Ecto neural progenitor cell (in vitro differentiated cells): ENCODE data around the gene BPIFA3.
"Not testable (repeated sequence)": the region's sequence is repeated elsewhere in the genome, so short reads cannot be mapped to it uniquely, and the experiment has no call there.

Source experiments
- DNase-seq: peaks from one replicate; pipeline ENCODE4 v3.0.0-alpha.2; 2018; ENCODE audit warnings: low spot score

The BPIFA3 gene

DNA sequence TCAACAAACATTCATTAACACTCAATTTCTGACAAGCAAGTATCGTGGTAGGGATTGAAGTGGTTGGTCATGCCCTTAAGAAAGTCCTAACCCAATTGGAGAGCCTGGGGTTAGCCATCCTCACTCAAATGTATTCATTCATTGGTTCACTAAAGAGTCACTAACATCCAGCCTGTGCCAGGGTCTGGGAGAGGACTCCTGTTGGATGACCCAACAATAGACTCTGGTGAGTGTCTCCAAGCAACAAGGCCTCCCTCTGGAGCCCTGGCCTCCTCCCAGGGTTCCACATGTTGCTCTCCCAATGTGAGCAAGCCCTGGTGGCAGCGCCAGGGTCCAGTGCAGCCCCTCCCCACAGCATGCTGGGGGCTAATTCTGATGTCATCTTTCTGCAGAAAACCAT lies at the start of gene BPIFA3:
BPIFA3 (plus strand) TSS at position 301 of the 400 bp plus-strand sequence. CDS start 185 bp downstream, outside the sequence.
- DNase-seq = no peak

DNA sequence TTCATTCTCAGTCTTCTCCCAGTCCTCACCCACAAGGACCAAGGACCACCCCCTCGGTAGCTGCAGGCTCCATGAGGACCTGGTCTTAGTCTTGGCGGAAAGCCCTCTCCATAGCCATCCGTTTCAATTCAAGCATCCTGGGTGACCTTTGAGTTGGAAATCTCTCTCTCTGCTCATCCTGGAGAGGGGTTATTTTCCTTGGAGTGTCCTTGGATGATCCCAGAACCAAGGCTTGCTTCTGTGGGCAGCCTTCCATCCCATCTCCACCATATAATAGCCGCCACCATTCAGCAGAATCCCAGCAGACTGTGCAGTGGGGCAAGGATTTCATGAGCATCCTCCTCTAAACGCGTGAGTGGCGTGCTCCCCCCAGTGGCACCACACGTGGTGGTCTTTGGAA lies 49.3 kb upstream of the BPIFA3 start, which contains the start of gene BPIFA2:
BPIFA2 (plus strand) TSS at position 301 of the 400 bp plus-strand sequence. CDS start 987 bp downstream, outside the sequence.
- no peak for DNase-seq

DNA sequence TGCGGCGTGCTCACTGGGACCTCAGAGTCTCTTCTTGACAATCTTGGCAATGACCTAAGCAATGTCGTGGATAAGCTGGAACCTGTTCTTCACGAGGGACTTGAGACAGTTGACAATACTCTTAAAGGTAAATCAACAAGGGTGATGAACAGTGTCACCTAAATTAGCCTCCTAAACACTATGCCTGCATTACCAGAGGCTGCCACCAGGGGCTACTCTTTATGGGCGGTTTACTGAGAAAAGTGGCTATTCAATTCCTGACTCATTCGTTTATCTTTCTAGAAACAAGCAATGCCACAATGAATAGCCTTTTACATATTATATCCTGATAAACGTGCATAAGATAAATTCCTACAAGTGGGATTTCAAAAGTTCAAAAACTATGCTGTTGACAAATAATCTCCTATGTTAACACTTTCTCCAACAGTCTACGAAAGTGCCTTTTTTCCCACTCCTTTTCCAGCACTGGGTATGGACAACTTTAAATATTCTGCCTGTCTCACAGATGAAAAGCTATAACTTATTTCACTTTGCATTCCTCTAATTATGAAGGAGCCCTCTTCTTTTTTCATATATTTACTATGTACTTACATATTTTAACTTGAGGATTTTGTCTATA lies 47.9 kb upstream of the BPIFA3 start:
- DNase-seq = no peak

DNA sequence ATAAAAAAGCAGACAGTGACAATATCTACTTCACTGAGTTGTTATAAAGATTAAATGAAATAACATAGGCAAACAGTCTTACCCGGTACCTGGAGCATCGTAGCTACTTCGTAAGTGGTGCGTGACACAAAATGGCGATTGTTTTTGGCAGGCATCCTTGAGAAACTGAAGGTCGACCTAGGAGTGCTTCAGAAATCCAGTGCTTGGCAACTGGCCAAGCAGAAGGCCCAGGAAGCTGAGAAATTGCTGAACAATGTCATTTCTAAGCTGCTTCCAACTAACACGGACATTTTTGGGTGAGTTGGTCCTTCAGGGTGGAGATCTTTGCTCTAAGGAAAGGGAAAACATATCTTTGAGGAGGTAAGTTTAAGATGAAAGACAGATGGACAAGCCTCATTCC lies 44.4 kb upstream of the BPIFA3 start:
- no peak for DNase-seq

DNA sequence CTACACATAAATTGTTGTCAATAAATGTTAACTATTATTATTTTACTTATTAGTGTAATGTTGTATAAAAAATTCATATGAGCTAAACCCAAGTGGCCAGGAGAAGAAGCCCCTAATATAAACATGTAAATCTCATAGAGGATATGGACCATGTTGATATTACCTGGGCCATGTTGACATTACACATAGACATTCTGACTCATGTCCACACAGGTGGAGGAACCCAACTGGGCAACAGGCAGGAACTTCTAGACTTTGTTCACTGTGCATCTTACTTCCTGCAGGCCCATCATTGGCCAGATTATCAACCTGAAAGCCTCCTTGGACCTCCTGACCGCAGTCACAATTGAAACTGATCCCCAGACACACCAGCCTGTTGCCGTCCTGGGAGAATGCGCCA lies 42.0 kb upstream of the BPIFA3 start:
- DNase-seq = no peak

DNA sequence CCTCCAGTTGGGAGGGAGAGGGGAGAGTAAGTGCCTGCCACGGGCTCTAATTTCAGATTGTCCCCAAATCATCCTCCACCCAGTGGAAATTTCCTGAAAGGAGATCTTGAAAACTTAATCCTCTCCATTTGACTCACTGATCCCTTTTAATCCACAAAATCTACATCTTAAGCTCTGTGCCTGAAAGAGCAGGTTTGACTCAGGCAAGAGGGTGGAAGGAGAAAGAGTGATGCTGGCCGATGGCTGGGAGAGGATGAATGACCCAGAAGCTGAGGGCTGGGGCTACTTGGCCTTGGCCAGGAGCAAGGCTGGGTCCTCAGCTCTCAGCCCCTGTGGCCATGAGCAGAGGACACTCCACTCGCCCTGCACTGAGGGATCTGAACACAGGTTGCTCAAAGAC lies 41.1 kb upstream of the BPIFA3 start:
- no peak for DNase-seq

DNA sequence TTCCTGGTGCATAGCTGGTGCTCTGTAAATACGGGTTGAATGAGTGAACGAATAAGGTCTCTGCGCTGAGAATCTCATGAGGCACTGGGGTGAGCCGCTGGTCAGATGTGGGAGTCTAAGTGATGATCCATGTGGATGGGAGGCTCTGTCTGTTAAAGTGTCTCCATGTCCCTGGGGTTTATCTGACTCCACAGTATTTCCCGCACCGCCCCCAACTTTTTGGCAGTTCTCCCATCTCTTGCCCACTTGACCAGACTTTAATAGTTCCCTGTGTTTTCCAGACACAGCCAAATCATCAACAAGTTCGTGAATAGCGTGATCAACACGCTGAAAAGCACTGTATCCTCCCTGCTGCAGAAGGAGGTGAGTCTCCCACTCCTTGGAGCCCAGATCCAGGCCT lies 39.3 kb upstream of the BPIFA3 start:
- DNase-seq = no peak

DNA sequence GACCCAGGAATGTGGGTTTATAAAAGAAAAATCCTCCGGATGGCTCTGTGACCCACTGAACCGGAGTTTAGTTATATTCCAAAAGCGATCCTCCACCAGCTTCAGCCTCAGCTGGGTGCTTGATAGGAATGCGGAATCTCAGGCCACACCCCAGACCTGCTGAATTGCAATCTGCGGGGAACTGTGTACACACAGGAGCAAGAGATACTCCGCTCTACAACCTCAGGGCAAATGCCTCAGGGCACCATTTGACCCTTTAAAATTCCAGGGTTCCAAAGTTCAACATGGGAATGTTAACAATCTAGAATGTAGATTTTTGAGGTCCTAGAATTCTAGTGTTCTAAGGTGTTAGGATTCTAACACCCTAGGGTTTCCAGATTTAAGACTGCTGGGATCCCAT lies 38.4 kb upstream of the BPIFA3 start:
- peak; percentile 57 for DNase-seq

DNA sequence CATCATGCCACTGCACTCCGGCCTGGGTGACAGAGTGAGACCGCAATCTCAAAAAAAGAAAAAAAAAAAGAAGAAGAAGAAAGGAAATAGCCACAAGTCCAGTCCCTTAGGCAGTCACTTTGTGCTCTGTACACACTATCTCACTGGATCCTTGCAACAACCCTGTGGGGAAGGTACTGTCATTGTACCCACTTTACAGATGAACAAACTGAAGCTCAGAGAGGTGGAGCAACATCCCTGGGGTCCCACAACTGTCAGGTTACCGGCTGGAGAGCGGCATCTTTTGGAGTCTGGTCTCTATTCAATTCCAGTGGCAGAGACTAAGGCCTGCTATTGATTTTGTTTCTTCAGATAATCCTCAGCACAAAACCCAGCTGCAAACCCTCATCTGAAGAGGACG lies 37.0 kb upstream of the BPIFA3 start:
- no peak for DNase-seq

DNA sequence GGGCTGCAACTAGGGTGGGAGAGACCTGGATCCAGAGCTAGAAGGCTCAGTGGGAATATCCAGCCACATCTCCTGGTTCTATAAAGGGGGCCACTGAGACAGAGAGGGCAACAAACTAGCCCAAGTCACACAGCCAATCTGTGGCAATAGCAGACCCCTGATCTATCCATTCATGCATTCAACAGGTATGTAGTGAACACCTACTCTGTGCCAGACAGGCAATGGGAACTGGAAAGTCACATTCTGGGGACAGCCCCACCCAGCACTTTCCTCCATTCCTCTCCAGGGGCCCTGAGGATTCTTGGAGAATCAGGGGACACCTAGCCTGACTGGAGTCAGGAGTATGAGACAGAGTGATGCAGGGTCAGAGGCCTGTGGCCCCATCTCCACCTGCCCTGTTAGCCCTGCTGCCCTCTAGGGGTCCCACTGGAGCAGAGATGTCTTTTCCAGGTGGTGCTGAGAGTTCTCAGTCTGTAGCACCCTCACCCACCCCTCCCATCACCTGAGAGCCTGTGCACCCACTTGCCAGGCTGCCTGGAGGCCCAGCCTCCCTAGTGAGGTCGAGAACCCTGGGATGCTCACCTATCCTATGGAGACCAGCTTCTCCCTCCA lies 35.6 kb upstream of the BPIFA3 start:
- DNase-seq = no peak

DNA sequence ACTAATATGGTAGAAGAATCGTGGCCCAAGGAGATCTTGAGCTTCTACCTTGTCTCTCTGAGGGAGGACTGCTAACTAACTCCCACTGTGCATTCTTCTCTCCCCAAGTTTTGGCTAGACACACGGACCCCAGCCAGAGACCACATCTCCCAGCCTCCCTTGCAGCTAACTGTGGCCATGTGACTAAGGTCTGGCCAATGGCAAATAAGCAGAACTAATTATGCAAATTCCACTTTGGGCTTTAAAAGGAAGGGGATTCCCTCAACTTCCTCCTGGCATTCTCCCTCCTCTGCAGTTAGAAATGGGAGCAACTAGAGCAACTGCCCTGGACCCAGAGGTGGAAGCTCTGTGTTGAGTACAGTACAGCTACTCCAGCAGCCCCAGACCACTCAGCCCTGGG lies 33.8 kb upstream of the BPIFA3 start:
- DNase-seq = no peak

DNA sequence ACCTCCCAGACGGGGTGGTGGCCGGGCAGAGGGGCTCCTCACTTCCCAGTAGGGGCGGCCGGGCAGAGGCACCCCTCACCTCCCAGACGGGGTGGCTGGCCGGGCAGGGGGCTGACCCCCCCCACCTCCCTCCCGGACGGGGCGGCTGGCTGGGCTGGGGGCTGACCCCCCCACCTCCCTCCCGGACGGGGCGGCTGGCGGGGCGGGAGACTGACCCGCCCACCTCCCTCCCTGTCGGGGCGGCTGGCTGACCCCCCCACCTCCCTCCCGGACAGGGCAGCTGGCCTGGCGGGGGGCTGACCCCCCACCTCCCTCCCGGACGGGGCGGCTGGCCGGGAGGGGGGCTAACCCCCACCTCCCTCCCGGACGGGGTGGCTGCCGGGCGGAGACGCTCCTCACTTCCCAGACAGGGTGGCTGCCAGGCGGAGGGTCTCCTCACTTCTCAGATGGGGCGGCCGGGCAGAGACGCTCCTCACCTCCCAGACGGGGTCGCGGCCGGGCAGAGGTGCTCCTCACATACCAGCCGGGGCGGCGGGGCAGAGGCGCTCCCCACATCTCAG lies 32.0 kb upstream of the BPIFA3 start:
- DNase-seq = not testable (repeated sequence)

DNA sequence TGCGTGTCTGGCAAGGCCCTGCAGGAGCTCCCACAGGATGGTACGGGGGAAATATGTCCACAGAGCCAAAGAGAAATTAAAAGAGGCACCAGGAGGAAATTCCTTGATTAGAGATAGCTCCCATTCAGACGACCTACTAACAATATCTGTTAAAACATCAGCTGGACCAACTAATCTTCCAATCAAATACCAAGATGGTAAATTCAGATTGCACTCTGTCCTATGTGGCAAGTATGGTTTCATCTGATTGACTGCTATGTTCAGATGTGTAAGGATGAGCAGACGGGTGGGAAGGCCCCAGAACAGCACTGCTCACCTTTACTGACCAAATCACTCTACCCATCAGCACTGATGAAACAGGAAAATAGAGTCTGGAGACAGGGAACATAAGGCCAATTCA lies 29.7 kb upstream of the BPIFA3 start:
- no peak for DNase-seq

DNA sequence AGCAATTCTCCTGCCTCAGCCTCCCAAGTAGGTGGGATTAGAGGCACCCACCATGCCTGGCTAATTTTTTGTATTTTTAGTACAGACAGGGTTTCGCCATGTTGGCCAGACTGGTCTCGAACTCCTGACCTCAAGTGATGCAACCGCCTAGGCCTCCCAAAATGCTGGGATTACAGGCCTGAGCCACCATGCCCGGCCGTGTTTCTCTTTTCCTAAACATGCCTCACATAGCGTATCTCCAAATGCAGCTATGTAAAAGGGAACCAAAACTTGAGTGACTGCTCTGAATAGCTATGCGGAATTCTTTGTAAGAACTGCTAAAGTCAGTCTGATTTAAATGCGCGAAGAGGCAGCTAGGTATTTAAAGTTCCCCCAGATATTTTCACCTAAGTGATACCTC lies 28.7 kb upstream of the BPIFA3 start:
- DNase-seq = no peak

DNA sequence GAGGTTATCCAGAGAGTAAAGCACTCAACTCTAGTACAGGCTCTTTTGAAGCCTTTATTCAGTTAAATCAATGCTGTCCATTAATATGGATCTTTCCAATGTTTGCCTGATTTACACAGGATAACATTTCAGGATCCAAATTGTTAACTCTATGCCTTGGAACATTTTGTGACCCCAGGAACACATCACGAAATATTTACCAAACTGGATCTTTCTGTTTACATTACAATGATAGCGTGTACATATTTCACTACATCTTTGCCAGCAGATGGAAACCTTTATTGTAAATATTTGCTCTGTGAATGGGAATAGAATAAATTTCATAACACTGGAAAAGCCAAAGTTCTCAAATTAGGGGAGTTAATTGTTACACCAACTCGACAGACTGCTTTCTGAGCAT lies 25.7 kb upstream of the BPIFA3 start:
- no peak for DNase-seq

DNA sequence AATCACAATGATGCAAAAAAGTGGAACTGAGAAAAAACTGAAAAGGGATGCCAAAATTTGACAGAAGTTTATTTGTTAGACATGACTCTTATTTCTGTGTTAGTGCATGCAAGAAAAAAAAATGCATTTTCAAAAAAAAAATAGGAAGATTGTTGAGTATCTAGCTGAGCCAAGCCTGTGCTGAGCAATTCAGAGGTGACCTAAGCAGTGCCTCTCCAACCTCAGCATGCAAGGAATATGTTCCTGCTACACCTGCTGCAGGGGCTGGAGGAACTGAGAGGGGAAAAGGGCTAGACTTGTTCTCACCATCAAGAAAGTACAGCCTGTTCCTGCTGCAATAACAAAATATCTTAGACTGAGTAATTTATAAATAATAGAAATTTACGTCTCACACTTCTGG lies 25.2 kb upstream of the BPIFA3 start:
- DNase-seq = no peak

DNA sequence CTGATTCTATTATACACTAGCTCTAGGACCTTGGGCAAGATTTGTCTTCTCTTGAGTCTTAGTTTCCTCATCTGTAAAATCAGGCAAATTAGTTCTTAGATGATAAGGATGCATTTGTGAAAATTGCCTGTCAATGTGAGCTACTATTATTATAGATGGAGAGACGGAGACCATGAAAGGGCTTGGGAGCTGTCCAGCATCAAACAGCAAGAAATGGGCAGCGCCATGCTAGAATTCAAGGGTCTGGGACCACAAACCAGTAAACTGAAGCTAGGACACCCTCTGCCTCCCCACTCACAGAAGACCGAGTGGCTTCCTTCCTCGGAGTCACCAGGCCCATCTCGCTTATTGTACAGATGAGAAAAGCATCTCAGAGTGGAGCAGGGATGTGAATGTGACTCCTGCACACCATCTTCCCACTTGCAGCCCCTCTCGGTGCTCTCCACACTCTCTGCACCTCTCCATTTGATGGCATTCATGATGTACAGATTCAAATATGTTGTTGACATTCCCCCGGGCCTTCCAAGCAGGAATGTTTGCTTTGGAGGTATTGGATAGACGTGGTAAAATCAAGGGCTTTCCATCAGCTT lies 24.1 kb upstream of the BPIFA3 start:
- DNase-seq = no peak

DNA sequence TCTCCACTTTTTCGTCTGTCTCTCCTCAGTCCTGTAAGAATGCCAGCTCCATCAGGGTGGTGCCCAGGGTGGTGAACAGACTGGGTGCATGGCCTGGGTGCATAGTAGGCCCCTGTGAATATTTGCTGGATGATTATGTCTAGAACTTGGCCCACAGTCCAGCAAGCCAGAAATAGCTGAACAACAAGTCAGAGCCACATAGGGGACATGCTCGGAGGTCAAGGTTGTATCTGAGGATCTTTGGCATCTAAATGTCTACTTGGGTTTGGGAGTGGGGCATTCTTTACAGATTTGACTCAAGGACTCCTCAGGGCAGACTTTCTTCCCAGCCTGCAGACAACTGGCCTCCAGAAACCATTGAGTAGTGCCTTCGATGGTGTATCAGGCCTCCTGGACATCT lies 18.1 kb upstream of the BPIFA3 start:
- no peak for DNase-seq

DNA sequence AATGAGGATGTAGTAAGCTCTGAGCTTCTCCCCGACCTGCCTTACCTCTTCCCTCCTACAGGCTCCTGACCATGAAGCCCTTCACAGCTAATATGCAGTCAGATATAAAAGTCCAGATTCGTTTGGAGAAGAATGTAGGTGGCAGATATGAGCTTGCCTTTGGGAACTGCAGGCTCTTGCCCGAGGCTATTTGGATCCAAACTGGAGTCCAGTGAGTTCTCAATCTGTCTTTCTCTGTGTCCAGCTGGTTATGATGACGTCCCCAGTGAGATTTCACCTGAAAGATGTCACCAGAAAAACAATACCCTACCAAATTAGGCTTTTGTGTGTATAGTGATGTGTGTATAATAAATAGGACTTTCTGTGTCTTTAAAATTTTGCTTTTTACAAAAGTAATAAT lies 14.7 kb upstream of the BPIFA3 start:
- no peak for DNase-seq

DNA sequence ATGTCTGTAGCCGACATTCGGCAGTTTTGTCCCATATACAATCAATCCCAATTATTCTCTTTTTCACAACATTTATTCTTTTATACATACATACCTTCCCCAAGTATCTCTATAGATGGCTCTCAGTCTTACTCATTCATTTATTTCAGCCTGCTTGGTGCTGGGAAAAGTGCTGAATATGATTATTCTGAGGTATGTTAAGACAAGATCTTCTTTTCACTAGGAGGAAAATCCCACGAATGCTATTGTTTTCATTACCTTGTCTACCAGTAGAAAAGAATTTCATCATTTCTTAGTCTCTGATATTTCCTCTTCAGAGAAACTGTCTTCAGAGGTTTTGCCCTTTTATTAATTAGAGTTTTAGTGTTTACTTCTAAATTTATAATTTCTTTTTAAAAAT lies 13.7 kb upstream of the BPIFA3 start:
- DNase-seq = no peak

DNA sequence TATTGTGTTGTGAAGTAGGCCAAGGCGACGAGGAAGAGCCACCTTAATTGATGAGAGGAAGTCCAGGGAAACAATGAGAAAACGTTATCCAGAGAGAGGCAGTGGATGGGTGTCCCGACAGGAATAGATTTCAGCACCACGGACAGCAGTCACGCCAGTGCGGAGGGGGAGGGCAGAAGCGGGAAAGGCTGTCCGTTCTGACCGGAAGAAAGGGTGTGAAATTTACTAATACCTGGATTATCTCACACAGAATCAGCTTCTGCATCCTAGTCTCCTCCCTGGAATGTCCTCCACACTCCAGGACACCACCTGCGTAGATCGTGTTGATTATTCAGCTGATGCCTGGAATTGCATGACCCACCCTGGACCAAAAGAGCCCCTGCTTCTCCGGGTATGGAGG lies 7.4 kb upstream of the BPIFA3 start:
- DNase-seq = peak; percentile 86

DNA sequence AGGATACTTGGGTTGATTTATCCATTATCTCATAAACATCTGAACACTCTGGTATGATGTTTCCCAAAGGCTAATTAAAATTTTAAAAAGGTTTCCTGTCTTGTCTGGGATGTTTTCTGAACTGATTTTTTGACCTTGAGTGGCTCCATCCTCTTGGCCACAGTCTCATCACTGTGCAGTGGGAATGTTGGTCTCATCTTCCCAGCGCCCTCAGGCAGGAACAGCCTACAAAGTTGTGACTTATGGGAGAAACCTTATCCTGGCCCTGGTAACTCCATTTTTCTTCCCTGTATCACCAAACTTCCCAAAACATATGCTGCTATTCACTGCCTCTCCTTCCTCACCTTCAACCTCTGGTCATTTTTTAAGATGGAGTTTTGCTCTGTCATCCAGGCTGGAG lies 6.8 kb upstream of the BPIFA3 start:
- DNase-seq = no peak

DNA sequence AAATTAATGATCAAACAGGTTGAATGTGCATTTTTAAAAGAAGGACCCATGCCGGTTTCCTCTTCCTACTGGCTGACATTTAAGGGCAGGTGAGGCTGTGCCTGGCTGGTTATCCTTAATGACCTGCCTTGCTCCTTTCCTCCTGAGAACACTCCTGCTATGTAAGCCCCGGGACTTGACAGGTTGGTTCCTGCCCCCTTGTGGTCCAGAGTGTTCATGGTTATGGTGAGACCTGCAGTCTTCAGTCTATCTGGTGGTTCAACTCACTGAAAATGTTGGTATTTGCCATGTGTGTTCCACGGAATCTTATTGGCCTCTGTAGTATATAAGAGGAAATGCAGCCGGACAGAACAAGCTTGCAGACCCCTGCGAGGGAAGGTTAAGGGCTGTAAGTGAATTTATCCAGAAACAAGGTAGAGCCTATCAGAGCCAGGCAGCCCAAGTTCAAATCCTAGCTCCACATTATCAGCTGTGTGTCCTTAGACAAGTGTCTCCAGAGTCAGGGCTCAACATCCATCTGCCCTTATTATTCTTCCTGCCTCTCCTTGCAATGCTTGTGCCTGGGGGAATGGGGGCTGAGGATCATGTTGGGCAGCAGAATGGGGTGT lies 5.2 kb upstream of the BPIFA3 start:
- peak; percentile 62 for DNase-seq
